PC-3 (cell line): ENCODE measurements around the gene ANLN. TPM values are rescaled to one million over a fixed set of nuclear protein-coding genes. Genes with fewer than 3 reads are reported as not detected.

Experiments
- ATAC-seq: fragments of 200-7000 bp; cut with Tn5 transposase; 2 replicates; pipeline ENCODE4 v1.9.1; 2020; ENCODE audit warnings: mild to moderate bottlenecking, moderate library complexity
- BruUV-seq: library from RNA; stranded (reverse); fragments of 400-500 nt; replicated peaks from 2 replicates; lab custom pipeline; 2021; lab: Mats Ljungman, UMichigan
- CTCF ChIA-PET: fragments of 300-600 bp; sonication (Branson Sonifier 250); formaldehyde crosslinking; loops from one replicate; lab custom pipeline; 2022; ENCODE audit warnings: antibody characterized with exemption; lab: Charles Lee
- POLR2A ChIA-PET: fragments of 300-600 bp; sonication (Branson Sonifier 250); formaldehyde crosslinking; loops from one replicate; lab custom pipeline; 2022; ENCODE audit warnings: antibody characterized with exemption; ENCODE audit not compliant: unreplicated experiment; lab: Charles Lee
- DNase-seq: peaks from one replicate; pipeline ENCODE4 v3.0.0-alpha.2; 2015
- H2AFZ ChIP-seq: fragments of 300-600 bp; sonication (generic); 2 replicates; pipeline ENCODE4 v1.6.0; 2016; ENCODE audit warnings: antibody characterized with exemption, low read length
- H3F3A ChIP-seq: fragments of 300-600 bp; sonication (generic); one replicate; pipeline ENCODE4 v1.6.0; 2017; ENCODE audit warnings: antibody characterized with exemption, low read length, control low read depth, mild to moderate bottlenecking; ENCODE audit not compliant: unreplicated experiment
- H3K27ac ChIP-seq: fragments of 300-600 bp; sonication (generic); 2 replicates; pipeline ENCODE4 v1.5.1; 2016; ENCODE audit warnings: mild to moderate bottlenecking, low read length
- H3K27me3 ChIP-seq: fragments of 300-600 bp; sonication (generic); 2 replicates; pipeline ENCODE4 v1.6.1; 2016; ENCODE audit warnings: low read length, mixed read lengths
- H3K36me3 ChIP-seq: fragments of 300-600 bp; sonication (generic); 2 replicates; pipeline ENCODE4 v1.6.1; 2016; ENCODE audit warnings: low read depth, mixed run types, low read length, mixed read lengths
- H3K4me1 ChIP-seq: fragments of 300-600 bp; sonication (generic); 2 replicates; pipeline ENCODE4 v1.5.1; 2016; ENCODE audit warnings: low read length; ENCODE audit not compliant: insufficient read depth
- H3K4me2 ChIP-seq: fragments of 300-600 bp; sonication (generic); 2 replicates; pipeline ENCODE4 v1.6.0; 2016; ENCODE audit warnings: low read length
- H3K4me3 ChIP-seq: fragments of 300-600 bp; sonication (generic); 2 replicates; pipeline ENCODE4 v1.5.1; 2016; ENCODE audit warnings: mild to moderate bottlenecking, low read length, mixed read lengths
- H3K79me2 ChIP-seq: fragments of 300-600 bp; sonication (generic); 2 replicates; pipeline ENCODE4 v1.6.1; 2017; ENCODE audit warnings: low read length, mixed read lengths
- H3K9ac ChIP-seq: fragments of 300-600 bp; sonication (generic); 2 replicates; pipeline ENCODE4 v1.6.0; 2016; ENCODE audit warnings: mild to moderate bottlenecking, low read length
- H3K9me2 ChIP-seq: fragments of 300-600 bp; sonication (generic); replicated peaks from 2 replicates; pipeline ENCODE4 v1.6.1; 2016; ENCODE audit warnings: mixed run types, low read length, mixed read lengths
- H3K9me3 ChIP-seq: fragments of 300-600 bp; sonication (generic); 2 replicates; pipeline ENCODE4 v1.6.1; 2016; ENCODE audit warnings: low read length, mixed read lengths
- H4K20me1 ChIP-seq: fragments of 300-600 bp; sonication (generic); 2 replicates; pipeline ENCODE4 v1.6.1; 2016; ENCODE audit warnings: low read length, mixed read lengths
- CTCF ChIP-seq: fragments of 300-600 bp; sonication (generic); conservative IDR thresholded peaks from 2 replicates; pipeline ENCODE4 v1.5.1; 2017; ENCODE audit warnings: antibody characterized with exemption, low read depth, mild to moderate bottlenecking, low read length
- EZH2 ChIP-seq: fragments of 300-600 bp; sonication (generic); IDR thresholded peaks from one replicate; pipeline ENCODE4 v1.6.1; 2017; ENCODE audit warnings: antibody characterized with exemption, mild to moderate bottlenecking, low read length; ENCODE audit not compliant: unreplicated experiment
- EZH2phosphoT487 ChIP-seq: fragments of 300-600 bp; sonication (generic); IDR thresholded peaks from 2 replicates; pipeline ENCODE4 v1.6.1; 2018; ENCODE audit warnings: mild to moderate bottlenecking, antibody characterized with exemption, low read length, borderline replicate concordance
- intact Hi-C: fragments of 100-400 bp; cut with micrococcal nuclease; formaldehyde crosslinking; loops from 2 replicates; pipeline ENCODE4 v1.9.0; 2023
- total RNA-seq: library from RNA; depleted of rRNA; stranded (reverse); fragments of >200 nt; gene quantifications from 2 replicates; pipeline ENCODE4 v1.2.3, GENCODE V29; 2014

ANLN gene
- total RNA-seq, 1 experiment from 2014 or later, result 110 TPM

GRCh38 chr7:36357054-36357453 lies 32.6 kb upstream of the ANLN start:
- CTCF ChIA-PET, result no interaction called here
- H3K36me3 ChIP-seq, result no peaks in the 10 kb centered on the region
- ATAC-seq (no peak), DNase-seq (no peak)
- intact Hi-C loops, result no loop called here
- H3K9me2 ChIP-seq, result no peaks in the 10 kb centered on the region
- H3F3A ChIP-seq, result no peaks in the 10 kb centered on the region
- no peak overlapping the region for H2AFZ ChIP-seq
- no peak overlapping the region for H3K4me2 ChIP-seq
- no peak for TF ChIP-seq EZH2phosphoT487
- no peak for TF ChIP-seq CTCF
- TF ChIP-seq EZH2, result no peak
- H3K9ac ChIP-seq, result no peak overlapping the region
- no peak overlapping the region for H3K27ac ChIP-seq
- BruUV-seq, result no TSS peak
- POLR2A ChIA-PET, result no interaction called here
- H3K27me3 ChIP-seq, result no peaks in the 10 kb centered on the region
- H3K4me1 ChIP-seq, result no peaks in the 10 kb centered on the region
- H3K4me3 ChIP-seq, result no peak overlapping the region
- H3K9me3 ChIP-seq, result no peaks in the 10 kb centered on the region
- H3K79me2 ChIP-seq, result no peaks in the 10 kb centered on the region
- no peaks in the 10 kb centered on the region for H4K20me1 ChIP-seq

- Histone ChIP-seq H4K20me1 (no peaks in the 10 kb centered on the region), H3K4me1 (no peaks in the 10 kb centered on the region), H3K27ac (no peak overlapping the region), H3K9me2 (no peaks in the 10 kb centered on the region), H3K4me3 (no peak overlapping the region), H3K4me2 (no peak overlapping the region), H3F3A (no peaks in the 10 kb centered on the region), H3K27me3 (no peaks in the 10 kb centered on the region), H3K36me3 (no peaks in the 10 kb centered on the region), H3K79me2 (no peaks in the 10 kb centered on the region), H2AFZ (no peak overlapping the region), H3K9me3 (no peaks in the 10 kb centered on the region), H3K9ac (no peak overlapping the region)
- BruUV-seq, result no TSS peak
- ATAC-seq (no peak), DNase-seq (no peak)
- intact Hi-C loops, result no loop called here
- TF ChIP-seq EZH2 (no peak), CTCF (no peak), EZH2phosphoT487 (no peak)
- ChIA-PET POLR2A (no interaction called here), CTCF (no interaction called here)
Observed at GRCh38 chr7:36358589-36358988, 31.1 kb upstream of the ANLN start.

- no peaks in the 10 kb centered on the region for H3F3A ChIP-seq
- H3K79me2 ChIP-seq, result no peaks in the 10 kb centered on the region
- H3K4me3 ChIP-seq, result no peak overlapping the region
- DNase-seq (no peak), ATAC-seq (no peak)
- H3K27ac ChIP-seq, result no peak overlapping the region
- H2AFZ ChIP-seq, result no peak overlapping the region
- H3K9me3 ChIP-seq, result no peaks in the 10 kb centered on the region
- intact Hi-C loops, result no loop called here
- no peaks in the 10 kb centered on the region for H3K36me3 ChIP-seq
- no peak for TF ChIP-seq CTCF
- TF ChIP-seq EZH2phosphoT487, result no peak
- TF ChIP-seq EZH2, result no peak
- CTCF ChIA-PET, result no interaction called here
- POLR2A ChIA-PET, result no interaction called here
- no peaks in the 10 kb centered on the region for H3K4me1 ChIP-seq
- no peaks in the 10 kb centered on the region for H3K9me2 ChIP-seq
- H3K9ac ChIP-seq, result no peak overlapping the region
- no TSS peak for BruUV-seq
- no peaks in the 10 kb centered on the region for H3K27me3 ChIP-seq
- no peak overlapping the region for H3K4me2 ChIP-seq
- H4K20me1 ChIP-seq, result no peaks in the 10 kb centered on the region
Observed at GRCh38 chr7:36360244-36360643, 29.4 kb upstream of the ANLN start.
